GM12878 (cell line): ENCODE results near the gene GIMAP8. TPM values are rescaled to one million over a fixed set of nuclear protein-coding genes. Genes with fewer than 3 reads are reported as not detected.

Experiments
- CREB1 ChIP-seq: IDR thresholded peaks from 2 replicates; pipeline ENCODE4 v1.6.1; 2012; ENCODE audit warnings: low read depth, mild to moderate bottlenecking, inconsistent platforms
- EGR1 ChIP-seq, 2 experiments: IDR thresholded peaks; 1 replicate in 1 of 2; 2 replicates in 1 of 2; pipeline ENCODE4 v1.6.1; 2011 to 2012; ENCODE audit warnings: low read depth in 2 of 2, low read length in 2 of 2, borderline replicate concordance in 1 of 2, mild to moderate bottlenecking in 1 of 2, moderate library complexity in 1 of 2
- PAX8 ChIP-seq: fragments of 450-650 bp; IDR thresholded peaks from 2 replicates; pipeline ENCODE4 v1.6.1; 2017; ENCODE audit warnings: mild to moderate bottlenecking, moderate library complexity
- RAD51 ChIP-seq: fragments of 450-650 bp; IDR thresholded peaks from 2 replicates; pipeline ENCODE4 v1.6.1; 2016; ENCODE audit warnings: moderate library complexity, mild to moderate bottlenecking, inconsistent platforms
- SIX5 ChIP-seq: IDR thresholded peaks from 2 replicates; pipeline ENCODE4 v1.6.1; 2011; ENCODE audit warnings: mild to moderate bottlenecking, low read depth, low read length, moderate library complexity; ENCODE audit not compliant: severe bottlenecking
- SMC3 ChIP-seq: IDR thresholded peaks from 2 replicates; pipeline ENCODE4 v1.6.1; 2011; ENCODE audit warnings: low read length, improper control_type of control experiment, borderline replicate concordance
- SP1 ChIP-seq: IDR thresholded peaks from one replicate; pipeline ENCODE4 v1.6.1; 2011; ENCODE audit warnings: low read depth, low read length
- STAT1 ChIP-seq: fragments of 450-650 bp; conservative IDR thresholded peaks from 2 replicates; pipeline ENCODE4 v1.6.1; 2014; ENCODE audit warnings: antibody characterized with exemption, mild to moderate bottlenecking
- SUZ12 ChIP-seq: fragments of 200-600 bp; sonication (generic); IDR thresholded peaks from one replicate; pipeline ENCODE4 v1.6.1; 2018; ENCODE audit warnings: antibody characterized with exemption, mild to moderate bottlenecking; ENCODE audit not compliant: unreplicated experiment
- ZNF24 ChIP-seq: fragments of 450-650 bp; IDR thresholded peaks from 2 replicates; pipeline ENCODE4 v1.6.1; 2017; ENCODE audit warnings: antibody characterized with exemption, mild to moderate bottlenecking
- ZSCAN29 ChIP-seq: fragments of 450-650 bp; IDR thresholded peaks from 2 replicates; pipeline ENCODE4 v1.6.1; 2017; ENCODE audit warnings: mild to moderate bottlenecking, moderate library complexity
- polyA plus RNA-seq, 11 experiments: library from polyadenylated mRNA; depleted of rRNA in 4 of 11; unstranded in 6 of 11; stranded (reverse) in 5 of 11; fragments of >200 nt; fragmentation: Nextera tagmentation in 4 of 11; fragmentation: Illumina TruSeq in 1 of 11; extraction: Ambion mirVana in 4 of 11; extraction: Trizol in 1 of 11; gene quantifications; 1 replicate in 1 of 11; 2 replicates in 10 of 11; pipeline versions ENCODE4 v1.2.1 to v1.2.3, GENCODE V29; 2011 to 2016; ENCODE audit warnings: inconsistent platforms in 2 of 11, missing spikeins in 2 of 11, low read depth in 1 of 11
- total RNA-seq, 4 experiments: library from RNA; depleted of rRNA in 3 of 4; stranded (reverse); fragments of >200 nt in 3 of 4; fragmentation: Illumina TruSeq in 1 of 4; extraction: Trizol in 1 of 4; gene quantifications; 2 replicates each; pipeline versions ENCODE4 v1.2.1 to v1.2.3, GENCODE V29; 2013 to 2021
- TF ChIP-seq, protein P1 (sequence below), 3 experiments: IDR thresholded peaks in 2 of 3; conservative IDR thresholded peaks in 1 of 3; 2 replicates each; pipeline ENCODE4 v1.5.1; 2011; ENCODE audit warnings: low read depth in 3 of 3, low read length in 3 of 3, mild to moderate bottlenecking in 3 of 3, control low read depth in 2 of 3, moderate library complexity in 2 of 3, inconsistent platforms in 1 of 3, mixed read lengths in 1 of 3; ENCODE audit not compliant: control insufficient read depth in 2 of 3, insufficient read depth in 1 of 3; ENCODE audit errors: extremely low read depth in 1 of 3

GIMAP8 gene
- total and polyA plus RNA-seq, 10 of the 15 experiments (the other 5 are each of a cell fraction or from before 2014, with no cell fraction given): 0.66 to 9.7 (median 4.7) TPM

DNA sequence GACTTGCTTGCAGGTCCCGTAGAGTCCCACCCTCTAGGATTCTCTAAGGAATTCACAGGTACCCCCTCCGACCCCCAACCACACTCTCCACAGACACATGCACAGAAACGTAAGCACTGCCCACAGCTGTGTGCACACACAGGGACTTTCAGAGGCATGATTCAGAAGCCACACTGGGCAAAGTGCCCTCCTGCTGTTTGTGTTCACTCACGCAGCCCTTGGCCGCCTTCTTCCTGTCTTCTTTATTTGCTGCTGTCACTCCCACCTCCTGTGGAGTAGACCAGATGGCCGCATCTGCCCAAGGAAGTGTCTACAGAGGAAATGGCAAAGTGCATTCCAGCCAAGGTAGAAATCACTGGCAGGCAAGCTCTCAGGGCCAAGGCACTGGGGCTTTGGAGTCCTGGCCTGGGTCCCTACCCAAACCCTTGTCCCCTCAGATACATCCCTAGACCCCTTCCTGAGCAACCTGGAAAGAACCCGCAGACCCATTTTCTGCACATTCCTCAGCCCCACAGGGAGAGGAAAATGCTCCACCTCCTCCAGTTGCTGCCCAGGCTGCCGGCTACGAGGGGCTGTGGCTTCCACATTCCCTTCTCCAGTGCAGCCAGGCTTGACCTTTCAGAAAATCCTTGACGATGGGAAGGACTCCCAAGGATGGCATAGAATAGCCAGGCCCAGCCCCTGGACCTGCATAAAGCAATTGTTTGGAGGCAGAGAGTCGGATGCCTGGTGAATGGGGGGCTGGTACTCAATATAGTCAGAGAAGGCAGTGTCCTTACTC lies 21.6 kb upstream of the GIMAP8 start (continued):
- TF ChIP-seq SIX5: no peak
- TF ChIP-seq, protein P1, sequence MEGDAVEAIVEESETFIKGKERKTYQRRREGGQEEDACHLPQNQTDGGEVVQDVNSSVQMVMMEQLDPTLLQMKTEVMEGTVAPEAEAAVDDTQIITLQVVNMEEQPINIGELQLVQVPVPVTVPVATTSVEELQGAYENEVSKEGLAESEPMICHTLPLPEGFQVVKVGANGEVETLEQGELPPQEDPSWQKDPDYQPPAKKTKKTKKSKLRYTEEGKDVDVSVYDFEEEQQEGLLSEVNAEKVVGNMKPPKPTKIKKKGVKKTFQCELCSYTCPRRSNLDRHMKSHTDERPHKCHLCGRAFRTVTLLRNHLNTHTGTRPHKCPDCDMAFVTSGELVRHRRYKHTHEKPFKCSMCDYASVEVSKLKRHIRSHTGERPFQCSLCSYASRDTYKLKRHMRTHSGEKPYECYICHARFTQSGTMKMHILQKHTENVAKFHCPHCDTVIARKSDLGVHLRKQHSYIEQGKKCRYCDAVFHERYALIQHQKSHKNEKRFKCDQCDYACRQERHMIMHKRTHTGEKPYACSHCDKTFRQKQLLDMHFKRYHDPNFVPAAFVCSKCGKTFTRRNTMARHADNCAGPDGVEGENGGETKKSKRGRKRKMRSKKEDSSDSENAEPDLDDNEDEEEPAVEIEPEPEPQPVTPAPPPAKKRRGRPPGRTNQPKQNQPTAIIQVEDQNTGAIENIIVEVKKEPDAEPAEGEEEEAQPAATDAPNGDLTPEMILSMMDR (IDR thresholded peaks at IDR 0.05 in 2 of 3, conservative IDR thresholded peaks at IDR 0.05 in 1 of 3; ENCODE audit: control insufficient read depth in 2 of 3, extremely low read depth in 1 of 3, insufficient read depth in 1 of 3, low read depth in 3 of 3, low read length in 3 of 3): no peak
- no peak for TF ChIP-seq SMC3
- TF ChIP-seq STAT1: no peak
- no peak for TF ChIP-seq EGR1 (IDR thresholded peaks at IDR 0.05; ENCODE audit: borderline replicate concordance in 1 of 2, low read depth in 2 of 2, low read length in 2 of 2)
- no peak for TF ChIP-seq CREB1
- TF ChIP-seq SUZ12: no peak
- TF ChIP-seq SP1: no peak
- TF ChIP-seq RAD51: no peak
- TF ChIP-seq PAX8: no peak
- no peak for TF ChIP-seq ZSCAN29
- TF ChIP-seq ZNF24: no peak
